HG03097 (cell line): ENCODE data around the gene CAD.
"Not testable (repeated sequence)": the region's sequence is repeated elsewhere in the genome, so short reads cannot be mapped to it uniquely, and the experiment has no call there.

Source experiments
- ATAC-seq: cut with Tn5 transposase; IDR thresholded peaks from one replicate; pipeline ENCODE4 v1.9.1; 2021; ENCODE audit not compliant: unreplicated experiment, low FRiP score

CAD gene

GRCh38 chr2:27251766-27252165 lies 34.6 kb downstream of the CAD start:
- no peak for ATAC-seq

- no peak for ATAC-seq
Measured at GRCh38 chr2:27255187-27255586, 38.0 kb downstream of the CAD start.

GRCh38 chr2:27255660-27256059 lies 38.5 kb downstream of the CAD start:
- ATAC-seq, result no peak

- no peak for ATAC-seq
Measured at GRCh38 chr2:27256855-27257454, 39.8 kb downstream of the CAD start.

- ATAC-seq, result no peak
Measured at GRCh38 chr2:27258051-27258450, 40.9 kb downstream of the CAD start.

GRCh38 chr2:27261241-27261925 lies 44.2 kb downstream of the CAD start:
- no peak for ATAC-seq

GRCh38 chr2:27261926-27262298 lies 44.7 kb downstream of the CAD start:
- no peak for ATAC-seq

- no peak for ATAC-seq
Measured at GRCh38 chr2:27262379-27263286, 45.5 kb downstream of the CAD start, which contains the start of gene SLC30A3. SLC30A3 (minus strand) TSS chr2:27263047; CDS start chr2:27262906, 141 bp downstream.

- no peak for ATAC-seq
Measured at GRCh38 chr2:27263287-27264252, 46.4 kb downstream of the CAD start.

GRCh38 chr2:27264253-27264752 lies 47.1 kb downstream of the CAD start:
- ATAC-seq, result no peak

- ATAC-seq, result no peak
Measured at GRCh38 chr2:27264753-27265535, 47.8 kb downstream of the CAD start.

- ATAC-seq, result no peak
Measured at GRCh38 chr2:27265536-27265870, 48.3 kb downstream of the CAD start.

- not testable (repeated sequence) for ATAC-seq
Measured at GRCh38 chr2:27268296-27268695, 51.1 kb downstream of the CAD start.

- no peak for ATAC-seq
Measured at GRCh38 chr2:27270131-27270530, 53.0 kb downstream of the CAD start.

GRCh38 chr2:27270670-27271069 lies 53.5 kb downstream of the CAD start:
- no peak for ATAC-seq

GRCh38 chr2:27271631-27272340 lies 54.6 kb downstream of the CAD start:
- ATAC-seq, result no peak

GRCh38 chr2:27272537-27273522 lies 55.7 kb downstream of the CAD start:
- not testable (repeated sequence) for ATAC-seq
